Posterior vena cava (tissue), 2 donors: Measurements from ENCODE around the gene MEF2B. TPM values are rescaled to one million over a fixed set of nuclear protein-coding genes. Genes with fewer than 3 reads are reported as not detected.
"Not testable (repeated sequence)": the region's sequence is repeated elsewhere in the genome, so short reads cannot be mapped to it uniquely, and the experiment has no call there.

Source experiments
- DNase-seq: peaks from one replicate; pipeline ENCODE4 v3.0.0-alpha.2; 2020; ENCODE audit warnings: low spot score
- intact Hi-C, 2 donors: fragments of 100-400 bp; cut with DNase I; formaldehyde crosslinking; loops; one replicate each; pipeline versions ENCODE4 v1.14.1 to v1.14.2; 2022 to 2023
- total RNA-seq, 2 donors: library from RNA; stranded (reverse); fragmentation: NEBNext Ultra II Directional; extraction: Animal tissue kit (Norgen Biotek cat#: 25700); gene quantifications; one replicate each; pipeline ENCODE4 v1.2.1, GENCODE V29; 2021
- donor health status: DM: yes; HTN: yes; CAD: no.
- donor health status: DM: yes; HTN: yes; CAD: no.

MEF2B gene
- total RNA-seq, 2 donors from 2014 or later: 0.76 to 1.3 TPM

- no peak for DNase-seq
- intact Hi-C loops: no loop called here
Measured at GRCh38 chr19:19162495-19162894, 7.6 kb downstream of the MEF2B start.

DNA sequence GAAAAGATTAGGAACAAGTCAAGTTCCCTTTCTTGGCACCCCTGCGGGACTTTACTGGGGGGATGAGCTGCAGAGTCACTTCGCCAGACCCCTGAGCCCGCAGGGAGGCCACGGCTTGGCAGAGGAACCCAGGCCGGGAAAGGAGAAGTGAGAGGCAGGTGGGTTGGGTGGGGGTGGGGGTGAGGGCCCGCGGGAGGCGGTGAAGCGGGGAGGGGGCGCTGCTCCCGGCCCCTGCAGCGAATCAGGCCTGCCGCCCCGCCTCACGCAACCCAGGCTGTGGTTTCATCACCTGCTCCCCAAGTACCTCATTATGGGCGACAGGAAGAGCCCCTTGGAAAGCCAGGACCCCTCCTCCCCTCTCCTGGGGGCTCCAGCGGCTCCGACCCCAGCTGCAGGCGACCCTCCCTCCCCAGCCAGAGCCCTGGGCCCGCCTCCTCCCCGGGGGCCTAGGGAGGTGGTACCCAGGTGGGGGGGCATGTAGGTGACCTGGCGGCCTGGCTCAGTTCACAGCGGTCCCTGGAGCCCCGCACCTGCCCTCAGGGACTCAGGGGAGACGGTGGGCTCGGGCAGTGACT lies 9.5 kb downstream of the MEF2B start:
- DNase-seq: no peak
- intact Hi-C loops: no loop called here

DNA sequence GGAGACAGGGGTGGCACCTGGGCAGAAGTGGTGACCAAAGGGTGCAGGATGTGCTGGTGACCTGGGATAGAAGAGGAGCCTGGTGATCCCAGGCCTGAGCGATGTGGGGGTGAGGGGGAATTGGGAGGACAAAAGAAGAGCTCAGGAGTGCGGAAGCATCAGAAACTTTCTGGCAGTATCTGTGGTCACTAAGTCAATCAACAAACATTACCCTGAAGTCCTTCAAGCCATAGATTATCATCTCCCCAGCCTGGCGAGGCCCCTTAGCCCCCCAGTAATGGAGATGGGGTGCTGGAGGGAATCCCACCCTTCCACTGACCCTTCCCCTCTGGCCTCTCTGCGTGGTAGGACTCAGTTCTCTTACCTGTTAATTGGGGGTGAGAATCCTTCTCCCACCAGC lies 10.5 kb downstream of the MEF2B start:
- DNase-seq: no peak
- intact Hi-C loops: no loop called here

DNA sequence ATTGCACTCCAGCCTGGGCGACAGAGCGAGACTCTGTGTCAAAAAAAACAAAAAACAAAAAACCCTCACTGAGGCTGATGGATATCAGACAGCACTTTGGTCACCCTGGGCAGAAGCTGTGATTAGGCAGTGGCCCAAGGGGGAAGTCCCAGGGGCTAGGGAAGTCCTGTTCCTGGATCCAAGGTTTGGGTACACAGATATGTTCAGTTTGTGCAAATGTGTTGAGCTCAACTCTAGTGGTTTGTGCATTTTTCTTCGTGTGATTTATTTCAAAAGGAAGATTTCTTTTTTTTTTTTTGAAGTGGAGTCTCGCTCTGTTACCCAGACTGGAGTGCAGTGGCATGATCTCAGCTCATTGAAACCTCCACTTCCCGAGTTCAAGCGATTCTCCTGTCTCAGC lies 12.3 kb downstream of the MEF2B start:
- DNase-seq: no peak
- intact Hi-C loops: no loop called here

- DNase-seq: no peak
- intact Hi-C loops: no loop called here
Measured at GRCh38 chr19:19155495-19156219, 14.4 kb downstream of the MEF2B start.

- intact Hi-C loops: no loop called here
- no peak for DNase-seq
Measured at GRCh38 chr19:19154768-19155494, 15.1 kb downstream of the MEF2B start.

DNA sequence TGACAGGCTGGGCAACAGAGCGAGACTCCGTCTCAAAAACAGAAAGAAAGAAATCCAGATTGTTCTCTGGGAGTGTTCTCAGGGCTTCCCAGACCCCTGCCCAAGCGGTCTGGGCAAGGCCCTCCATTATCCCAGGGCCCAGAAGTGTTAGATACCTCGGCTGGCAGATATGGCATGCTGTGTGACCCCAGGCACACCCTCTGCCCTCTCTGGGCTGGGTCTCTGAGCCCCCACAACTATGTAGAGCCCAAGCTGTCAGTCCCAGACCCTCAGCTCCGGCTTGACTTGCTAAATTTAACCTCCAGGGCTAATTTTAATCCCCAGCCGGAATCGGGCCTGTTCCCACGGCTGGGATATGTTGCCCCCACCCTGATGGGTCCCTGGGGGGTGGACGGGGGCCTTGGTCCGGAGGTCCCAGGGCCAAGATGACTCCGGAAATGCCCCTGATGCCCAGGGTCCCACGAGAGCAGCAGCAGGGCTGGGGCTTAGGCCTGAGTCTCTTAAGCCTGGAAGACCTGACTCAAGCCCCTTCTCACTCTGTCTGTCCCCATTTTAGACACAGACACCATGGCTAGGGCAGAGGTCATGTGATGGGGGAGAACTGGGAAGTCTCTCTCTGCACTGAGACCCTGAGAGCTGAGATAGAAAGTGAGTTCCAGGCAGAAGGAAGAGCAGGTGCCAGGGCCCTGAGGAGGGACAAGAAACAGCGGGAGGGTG lies 17.2 kb downstream of the MEF2B start:
- no peak for DNase-seq
- intact Hi-C loops: no loop called here

DNA sequence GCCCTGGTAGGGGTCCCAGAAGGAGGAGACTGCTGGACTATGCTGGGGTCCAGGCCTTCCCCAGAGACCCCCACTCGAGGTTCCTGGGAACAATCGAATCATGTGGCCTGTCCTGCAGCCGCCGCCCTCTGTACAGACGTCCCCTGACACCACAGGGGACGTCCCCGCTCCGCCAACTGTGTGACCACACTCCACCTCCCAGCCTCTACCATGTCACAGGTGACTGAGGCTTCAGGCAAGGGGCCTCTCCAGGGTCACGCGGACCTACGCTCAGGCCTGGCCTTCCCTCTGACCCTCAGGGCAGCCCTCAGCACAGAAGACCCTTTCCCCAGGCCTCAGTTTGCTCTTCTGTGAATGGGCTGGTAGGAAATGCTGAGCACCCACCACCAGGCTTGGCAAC lies 18.6 kb downstream of the MEF2B start:
- intact Hi-C loops: no loop called here
- DNase-seq: no peak

DNA sequence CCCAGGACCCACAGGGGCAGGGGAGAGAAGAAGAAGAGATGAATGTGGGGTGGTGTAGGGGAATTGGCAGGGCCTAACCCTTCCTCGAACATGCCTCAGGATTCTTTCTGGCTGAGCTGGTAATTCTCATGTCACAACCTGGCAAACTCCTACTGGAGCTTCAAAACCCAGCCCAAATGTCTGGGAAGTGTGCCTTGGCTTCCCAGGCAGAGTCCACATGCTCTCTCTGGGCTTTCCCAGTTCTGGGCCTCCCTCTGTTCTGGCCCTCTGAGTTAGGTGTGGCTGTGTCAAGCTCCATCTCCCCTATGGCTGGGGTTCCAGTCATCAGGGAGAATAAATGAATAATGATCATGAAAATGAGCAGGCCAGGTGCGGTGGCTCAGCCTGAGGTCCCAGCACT lies 20.6 kb downstream of the MEF2B start:
- intact Hi-C loops: loop anchor here in 1 of 2 donors (10.0 kb wide), 1 partner anchor 95 kb away; no protein-coding TSS in a partner anchor
- DNase-seq: no peak

- intact Hi-C loops: loop anchor here in 1 of 2 donors (10.0 kb wide), 1 partner anchor 94 kb away; no protein-coding TSS in a partner anchor
- DNase-seq: not testable (repeated sequence)
Measured at GRCh38 chr19:19148504-19148903, 21.6 kb downstream of the MEF2B start.

GRCh38 chr19:19147344-19147743 lies 22.7 kb downstream of the MEF2B start:
- intact Hi-C loops: loop anchor here in 1 of 2 donors (10.0 kb wide), 1 partner anchor 93 kb away; no protein-coding TSS in a partner anchor
- DNase-seq: no peak

DNA sequence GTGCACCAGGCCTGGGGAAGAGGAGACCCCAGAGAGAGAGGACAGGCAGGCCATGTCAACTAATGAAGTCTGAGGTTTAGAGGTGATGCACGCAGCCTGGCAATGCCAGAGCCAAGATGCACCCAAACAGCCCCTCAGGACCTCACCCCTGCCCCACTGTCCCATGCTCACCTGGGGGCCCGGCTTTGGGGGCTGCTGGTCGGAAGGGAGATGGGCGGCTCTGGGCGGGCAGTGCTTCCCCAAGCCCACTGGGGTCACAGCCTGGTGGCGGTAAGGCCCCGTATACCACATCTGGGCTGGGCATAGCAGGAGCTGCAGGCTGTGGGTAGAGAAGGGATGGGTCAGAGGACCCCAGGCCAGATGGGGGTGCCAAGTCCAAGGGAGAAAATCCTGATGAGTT lies 23.2 kb downstream of the MEF2B start:
- intact Hi-C loops: loop anchor here in 1 of 2 donors (10.0 kb wide), 1 partner anchor 92 kb away; no protein-coding TSS in a partner anchor
- no peak for DNase-seq

GRCh38 chr19:19145684-19146608 lies 24.1 kb downstream of the MEF2B start:
- DNase-seq: peak; percentile 93
- intact Hi-C loops: loop anchor here in 1 of 2 donors (10.0 kb wide), 1 partner anchor 91 kb away; no protein-coding TSS in a partner anchor

GRCh38 chr19:19145281-19145680 lies 24.8 kb downstream of the MEF2B start:
- intact Hi-C loops: loop anchor here in 1 of 2 donors (10.0 kb wide), 1 partner anchor 90 kb away; no protein-coding TSS in a partner anchor
- no peak for DNase-seq

DNA sequence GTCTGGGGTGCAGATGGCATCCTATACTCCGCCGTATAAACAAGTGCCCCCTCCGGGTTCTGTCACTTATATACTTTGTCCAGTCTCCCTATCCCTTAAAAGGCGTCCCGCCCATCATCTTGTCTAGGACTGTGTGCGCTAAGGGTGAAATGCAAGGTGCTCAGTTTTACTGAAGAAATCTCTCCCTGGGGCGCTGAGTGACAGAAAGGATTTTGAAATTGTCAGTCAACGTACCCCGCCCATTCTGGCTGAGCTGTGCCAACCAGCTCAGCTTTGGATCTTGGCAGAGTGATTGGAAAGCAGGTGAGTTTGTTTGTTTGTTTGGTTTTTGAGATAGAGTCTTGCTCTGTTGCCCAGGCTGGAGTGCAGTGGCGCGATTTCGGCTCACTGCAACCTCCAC lies 27.7 kb downstream of the MEF2B start:
- DNase-seq: no peak
- intact Hi-C loops: loop anchor here in 1 of 2 donors (10.0 kb wide), 1 partner anchor 88 kb away; no protein-coding TSS in a partner anchor

DNA sequence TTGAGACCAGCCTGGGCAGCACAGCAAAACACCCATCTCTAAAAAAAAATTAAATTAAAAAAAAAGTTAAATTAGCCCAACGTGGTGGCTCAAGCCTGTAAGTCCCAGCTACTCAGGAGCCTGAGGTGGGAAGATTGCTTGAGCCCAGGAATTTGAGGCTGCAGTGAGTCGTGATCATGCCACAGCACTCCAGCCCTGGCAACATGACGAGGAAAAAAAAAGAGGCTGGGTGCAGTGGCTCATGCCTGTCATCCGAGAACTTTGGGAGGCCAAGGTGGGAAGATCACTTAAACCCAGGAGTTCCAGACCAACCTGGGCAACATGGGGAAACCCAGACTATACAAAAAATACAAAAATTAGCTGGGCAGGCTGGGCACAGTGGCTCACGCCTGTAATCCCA lies 29.6 kb downstream of the MEF2B start:
- no peak for DNase-seq
- intact Hi-C loops: loop anchor here in 1 of 2 donors (10.0 kb wide), 1 partner anchor 86 kb away; no protein-coding TSS in a partner anchor

- no peak for DNase-seq
- intact Hi-C loops: loop anchor here (5.0 to 10.0 kb wide), 3 partner anchors 83 to 737 kb away; no protein-coding TSS in a partner anchor
Measured at GRCh38 chr19:19139876-19140229, 30.2 kb downstream of the MEF2B start.
